K562 (cell line): ENCODE measurements around the gene AQP1.

Experiments
- CREB5 ChIP-seq: fragments of 250-450 bp; sonication (Bioruptor Pico); IDR thresholded peaks from 2 replicates; pipeline ENCODE4 v1.5.0; 2020; ENCODE audit warnings: mild to moderate bottlenecking
- GATA2 ChIP-seq: sonication (generic); formaldehyde crosslinking; IDR thresholded peaks from 2 replicates; pipeline ENCODE4 v1.4.0; 2020; ENCODE audit warnings: mild to moderate bottlenecking, missing genetic modification reagents
- IRF1 ChIP-seq: sonication (generic); formaldehyde crosslinking; IDR thresholded peaks from 2 replicates; pipeline ENCODE4 v1.8.0; 2022; ENCODE audit warnings: missing genetic modification reagents, mild to moderate bottlenecking, borderline replicate concordance
- MYC ChIP-seq, 2 experiments: fragments of 250-450 bp in 1 of 2; sonication (Bioruptor Pico) in 1 of 2; IDR thresholded peaks; 2 replicates each; pipeline versions ENCODE4 v1.5.1 to v1.6.1; 2012 to 2021; ENCODE audit warnings: low read depth in 2 of 2, borderline replicate concordance in 1 of 2, improper control_type of control experiment in 1 of 2, low read length in 1 of 2, mild to moderate bottlenecking in 1 of 2, moderate library complexity in 1 of 2
- RAD21 ChIP-seq, 2 experiments: fragments of 250-450 bp in 1 of 2; fragments of 450-650 bp in 1 of 2; sonication (Bioruptor Pico) in 1 of 2; formaldehyde crosslinking in 1 of 2; IDR thresholded peaks in 1 of 2; conservative IDR thresholded peaks in 1 of 2; 2 replicates each; pipeline versions ENCODE4 v1.4.0 to v1.8.0; 2020 to 2022; ENCODE audit warnings: mild to moderate bottlenecking in 2 of 2, moderate library complexity in 1 of 2
- REST ChIP-seq, 2 experiments: fragments of 450-650 bp; formaldehyde crosslinking in 1 of 2; IDR thresholded peaks; 2 replicates each; pipeline versions ENCODE4 v1.4.0 to v1.6.1; 2014 to 2020; ENCODE audit warnings: mild to moderate bottlenecking in 2 of 2, borderline replicate concordance in 1 of 2, low read depth in 1 of 2
- ZBTB43 ChIP-seq: sonication (generic); formaldehyde crosslinking; IDR thresholded peaks from 2 replicates; pipeline ENCODE4 v1.8.0; 2023; ENCODE audit warnings: mild to moderate bottlenecking, missing genetic modification reagents
- ZNF253 ChIP-seq: fragments of 250-450 bp; sonication (Bioruptor Pico); conservative IDR thresholded peaks from 2 replicates; pipeline ENCODE4 v1.6.1; 2021; ENCODE audit warnings: mild to moderate bottlenecking

- no peak for TF ChIP-seq GATA2
- no peak for TF ChIP-seq IRF1 (CRISPR knock-in tag)
- TF ChIP-seq RAD21 (CRISPR knock-in tag; conservative IDR thresholded peaks at IDR 0.05 in 1 of 2, IDR thresholded peaks at IDR 0.05 in 1 of 2) = no peak
- TF ChIP-seq ZBTB43 (CRISPR knock-in tag) = no peak
- TF ChIP-seq MYC (IDR thresholded peaks at IDR 0.05; ENCODE audit: low read depth, low read length) = no peak
- no peak for TF ChIP-seq MYC (CRISPR knock-in tag; IDR thresholded peaks at IDR 0.05; ENCODE audit: borderline replicate concordance, low read depth)
- TF ChIP-seq ZNF253 (CRISPR knock-in tag) = no peak
- no peak for TF ChIP-seq CREB5 (CRISPR knock-in tag)
- TF ChIP-seq REST (IDR thresholded peaks at IDR 0.05; ENCODE audit: borderline replicate concordance) = no peak
- no peak for TF ChIP-seq REST (CRISPR knock-in tag; IDR thresholded peaks at IDR 0.05; ENCODE audit: low read depth)
Measured at GRCh38 chr7:30881448-30881847, 30.2 kb upstream of the AQP1 start.
